ENCODE measurements around the gene FABP7. TPM values are rescaled to one million over a fixed set of nuclear protein-coding genes. Genes with fewer than 3 reads are reported as not detected.
"Not testable (repeated sequence)": the region's sequence is repeated elsewhere in the genome, so short reads cannot be mapped to it uniquely, and the experiment has no call there.

The FABP7 gene
- total RNA-seq, 4 donors from 2014 or later: not detected

DNA sequence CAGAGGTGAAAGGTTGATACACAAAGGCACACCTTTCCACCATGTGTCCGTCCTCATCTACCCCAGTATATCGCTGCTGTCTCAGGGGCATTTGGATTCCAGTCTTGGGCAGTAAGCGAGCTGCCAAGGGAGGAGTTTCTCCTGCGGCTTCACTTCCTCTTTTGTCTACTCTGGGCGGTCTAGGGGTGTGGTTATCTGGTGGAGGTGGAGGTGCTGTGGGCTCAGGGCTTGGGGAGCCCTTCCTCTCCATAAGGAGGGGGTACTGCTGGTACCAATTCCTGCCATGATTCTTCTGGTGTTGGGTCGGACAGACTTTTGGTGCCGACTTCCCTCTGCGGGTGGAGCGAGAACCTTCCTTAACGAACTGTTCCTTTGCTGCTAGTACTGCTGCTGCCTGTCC lies 31.9 kb upstream of the FABP7 start:
- DNase-seq (ENCODE audit: extremely low spot score): no peak
- Histone ChIP-seq H3K4me3 (no peak overlapping the region), H3K27me3 (no peaks in the 10 kb centered on the region), H3K36me3 (no peaks in the 10 kb centered on the region), H3K4me1 (no peaks in the 10 kb centered on the region), H3K9me3 (no peaks in the 10 kb centered on the region), H3K27ac (replicated peaks in 1 of 4) (no peak overlapping the region)
- intact Hi-C loops (cut with DNase I): no loop called here
- TF ChIP-seq, protein P1, sequence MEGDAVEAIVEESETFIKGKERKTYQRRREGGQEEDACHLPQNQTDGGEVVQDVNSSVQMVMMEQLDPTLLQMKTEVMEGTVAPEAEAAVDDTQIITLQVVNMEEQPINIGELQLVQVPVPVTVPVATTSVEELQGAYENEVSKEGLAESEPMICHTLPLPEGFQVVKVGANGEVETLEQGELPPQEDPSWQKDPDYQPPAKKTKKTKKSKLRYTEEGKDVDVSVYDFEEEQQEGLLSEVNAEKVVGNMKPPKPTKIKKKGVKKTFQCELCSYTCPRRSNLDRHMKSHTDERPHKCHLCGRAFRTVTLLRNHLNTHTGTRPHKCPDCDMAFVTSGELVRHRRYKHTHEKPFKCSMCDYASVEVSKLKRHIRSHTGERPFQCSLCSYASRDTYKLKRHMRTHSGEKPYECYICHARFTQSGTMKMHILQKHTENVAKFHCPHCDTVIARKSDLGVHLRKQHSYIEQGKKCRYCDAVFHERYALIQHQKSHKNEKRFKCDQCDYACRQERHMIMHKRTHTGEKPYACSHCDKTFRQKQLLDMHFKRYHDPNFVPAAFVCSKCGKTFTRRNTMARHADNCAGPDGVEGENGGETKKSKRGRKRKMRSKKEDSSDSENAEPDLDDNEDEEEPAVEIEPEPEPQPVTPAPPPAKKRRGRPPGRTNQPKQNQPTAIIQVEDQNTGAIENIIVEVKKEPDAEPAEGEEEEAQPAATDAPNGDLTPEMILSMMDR (IDR thresholded peaks at IDR 0.05): no peak
- no peak for TF ChIP-seq EP300 (IDR thresholded peaks at IDR 0.05)
- TF ChIP-seq POLR2AphosphoS5 (IDR thresholded peaks at IDR 0.05): no peak
- TF ChIP-seq POLR2A (IDR thresholded peaks at IDR 0.05; ENCODE audit: low read depth): no peak
- WGBS: 86% methylated on average over 10 of the region's 10 CpGs

DNA sequence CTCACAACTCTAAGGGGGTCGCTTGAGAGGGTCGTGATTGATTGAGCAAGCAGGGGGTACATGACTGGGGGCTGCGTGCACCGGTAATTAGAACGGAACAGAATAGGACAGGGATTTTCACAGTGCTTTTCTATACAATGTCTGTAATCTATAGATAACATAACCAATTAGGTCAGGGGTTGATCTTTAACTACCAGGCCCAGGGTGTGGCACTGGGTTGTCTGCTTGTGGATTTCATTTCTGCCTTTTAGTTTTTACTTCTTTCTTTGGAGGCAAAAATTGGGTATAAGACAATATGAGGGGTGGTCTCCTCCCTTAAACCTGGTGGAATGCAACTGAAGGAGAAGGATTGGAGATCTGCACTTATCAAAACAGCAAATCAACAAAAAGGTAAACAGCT lies 30.6 kb upstream of the FABP7 start:
- H3K9me3 ChIP-seq; H3K36me3 ChIP-seq; H3K27me3 ChIP-seq; intact Hi-C loops (cut with DNase I); H3K4me1 ChIP-seq; DNase-seq (ENCODE audit: extremely low spot score); H3K27ac ChIP-seq (replicated peaks in 1 of 4); H3K4me3 ChIP-seq: not testable (repeated sequence)
- 33% methylated on average over 5 of the region's 5 CpGs for WGBS

DNA sequence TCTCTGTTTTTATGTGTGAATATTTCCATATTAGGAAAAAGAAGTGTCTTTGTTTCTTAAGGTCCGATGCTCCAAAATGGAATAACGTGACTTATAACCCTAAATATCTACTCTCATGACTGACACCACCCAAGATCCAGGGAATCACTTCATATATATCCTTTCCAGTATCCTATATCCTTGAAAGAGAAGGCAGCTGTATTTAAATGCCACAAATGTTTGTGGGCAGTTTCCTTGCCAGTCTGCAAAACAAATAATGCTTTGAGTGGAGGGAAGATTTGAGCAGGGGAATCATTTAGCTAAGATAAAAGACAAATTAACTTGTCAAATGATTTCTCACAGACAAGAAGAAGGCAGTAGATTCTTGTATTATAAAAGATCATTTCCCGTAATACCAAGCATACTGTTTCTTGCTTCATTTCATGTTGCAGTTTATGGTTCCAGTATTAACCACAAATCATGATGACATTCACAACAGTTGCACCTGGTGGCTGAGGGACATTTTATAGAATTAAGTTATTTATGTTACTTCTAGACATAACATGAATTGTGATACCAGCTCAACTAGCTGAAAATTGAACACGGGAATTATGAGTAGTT lies 30.0 kb upstream of the FABP7 start:
- no peaks in the 10 kb centered on the region for H3K36me3 ChIP-seq
- no peaks in the 10 kb centered on the region for H3K27me3 ChIP-seq
- H3K4me1 ChIP-seq: no peaks in the 10 kb centered on the region
- H3K9me3 ChIP-seq: no peaks in the 10 kb centered on the region
- DNase-seq (ENCODE audit: extremely low spot score): no peak
- H3K4me3 ChIP-seq: no peak overlapping the region
- 77% methylated on average over 4 of the region's 4 CpGs for WGBS
- TF ChIP-seq POLR2A (IDR thresholded peaks at IDR 0.05; ENCODE audit: low read depth) (no peak), POLR2AphosphoS5 (IDR thresholded peaks at IDR 0.05) (no peak), EP300 (IDR thresholded peaks at IDR 0.05) (no peak)
- TF ChIP-seq, protein P1 (IDR thresholded peaks at IDR 0.05): no peak
- H3K27ac ChIP-seq (replicated peaks in 1 of 4): no peak overlapping the region
- intact Hi-C loops (cut with DNase I): no loop called here

DNA sequence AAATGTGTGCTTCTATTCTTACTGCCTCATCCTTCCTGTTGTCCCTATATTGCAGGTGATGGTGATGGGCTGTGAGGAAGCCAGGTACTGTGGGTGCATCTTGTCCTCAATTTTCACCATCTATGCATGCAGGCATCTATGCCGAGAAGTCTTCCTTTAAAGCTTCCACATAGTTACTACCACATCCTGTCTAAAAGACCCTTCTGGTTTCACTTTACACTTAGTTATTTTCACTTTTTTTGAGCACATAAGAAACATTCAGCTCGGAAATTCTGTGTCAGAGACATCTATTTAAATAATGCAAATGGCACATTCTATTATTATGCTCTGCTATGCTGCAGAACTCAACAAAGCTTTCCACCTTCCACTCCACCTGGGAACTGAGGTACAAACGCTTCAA lies 28.2 kb upstream of the FABP7 start:
- Histone ChIP-seq H3K36me3 (no peaks in the 10 kb centered on the region), H3K27me3 (no peaks in the 10 kb centered on the region), H3K4me1 (no peaks in the 10 kb centered on the region), H3K27ac (replicated peaks in 1 of 4) (no peak overlapping the region), H3K9me3 (no peaks in the 10 kb centered on the region), H3K4me3 (no peak overlapping the region)
- no peak for DNase-seq (ENCODE audit: extremely low spot score)
- no peak for TF ChIP-seq POLR2AphosphoS5 (IDR thresholded peaks at IDR 0.05)
- TF ChIP-seq, protein P1 (IDR thresholded peaks at IDR 0.05): no peak
- no peak for TF ChIP-seq POLR2A (IDR thresholded peaks at IDR 0.05; ENCODE audit: low read depth)
- no peak for TF ChIP-seq EP300 (IDR thresholded peaks at IDR 0.05)
- intact Hi-C loops (cut with DNase I): no loop called here
- WGBS: 66% methylated on average over 3 of the region's 3 CpGs

DNA sequence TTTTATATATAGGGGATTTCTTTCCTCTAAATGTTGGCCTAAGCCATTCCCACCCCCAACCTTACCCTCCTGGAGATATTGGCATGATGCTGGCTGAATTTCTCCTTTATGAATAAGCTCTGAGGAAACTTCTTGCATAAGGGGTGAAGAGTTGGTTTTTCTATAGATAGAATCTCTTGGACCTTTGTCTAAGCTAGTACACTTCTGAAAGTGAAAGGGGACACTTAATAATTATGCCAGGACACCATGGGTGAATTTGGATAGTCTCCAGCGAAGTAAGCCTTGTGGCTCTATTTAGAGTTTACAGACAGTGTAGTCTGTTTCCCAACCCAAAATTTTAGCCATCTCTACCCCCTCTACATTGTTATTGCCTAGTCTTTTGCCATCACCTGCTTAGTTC lies 27.1 kb upstream of the FABP7 start:
- TF ChIP-seq EP300 (IDR thresholded peaks at IDR 0.05): no peak
- TF ChIP-seq POLR2A (IDR thresholded peaks at IDR 0.05; ENCODE audit: low read depth): no peak
- TF ChIP-seq, protein P1 (IDR thresholded peaks at IDR 0.05): no peak
- TF ChIP-seq POLR2AphosphoS5 (IDR thresholded peaks at IDR 0.05): no peak
- DNase-seq (ENCODE audit: extremely low spot score): no peak
- Histone ChIP-seq H3K9me3 (no peaks in the 10 kb centered on the region), H3K4me3 (no peak overlapping the region), H3K36me3 (no peaks in the 10 kb centered on the region), H3K4me1 (no peaks in the 10 kb centered on the region), H3K27me3 (no peaks in the 10 kb centered on the region), H3K27ac (replicated peaks in 1 of 4) (no peak overlapping the region)
- WGBS: 84% methylated on average over 1 of the region's 1 CpG
- intact Hi-C loops (cut with DNase I): no loop called here

All from esophagus muscularis mucosa (tissue), 4 donors.